Central memory CD8-positive, alpha-beta T cell (primary cell): ENCODE measurements around the gene HIKESHI.
A peak's percentile ranks its signal among the peaks of the same experiment; 100 is the strongest.
"Not testable (repeated sequence)": the region's sequence is repeated elsewhere in the genome, so short reads cannot be mapped to it uniquely, and the experiment has no call there.

Experiments used
- ATAC-seq: fragments of 150-1000 bp; cut with Tn5 transposase; replicated peaks from 2 replicates; pipeline ENCODE4 v1.10.0; 2022; ENCODE audit warnings: mild to moderate bottlenecking, moderate FRiP score, moderate number of reproducible peaks; ENCODE audit not compliant: poor library complexity, severe bottlenecking; ENCODE audit errors: extremely low read depth
- DNase-seq, 2 donors: peaks; one replicate each; pipeline ENCODE4 v3.0.0; 2021; ENCODE audit warnings: low spot score in 2 of 2
- H3K27ac Mint-ChIP-seq: one replicate; pipeline ENCODE4 v1.8.0; 2022; ENCODE audit warnings: low read depth, mild to moderate bottlenecking, moderate library complexity, mixed read lengths
- H3K27me3 Mint-ChIP-seq: one replicate; pipeline ENCODE4 v1.8.0; 2022; ENCODE audit warnings: mixed read lengths
- H3K36me3 Mint-ChIP-seq: one replicate; pipeline ENCODE4 v1.8.0; 2022; ENCODE audit warnings: mild to moderate bottlenecking, moderate library complexity, mixed read lengths; ENCODE audit not compliant: insufficient read depth
- H3K4me1 Mint-ChIP-seq: one replicate; pipeline ENCODE4 v1.8.0; 2022; ENCODE audit warnings: mixed read lengths
- H3K4me3 Mint-ChIP-seq: one replicate; pipeline ENCODE4 v1.8.0; 2022; ENCODE audit warnings: mild to moderate bottlenecking, moderate library complexity, mixed read lengths
- H3K9me3 Mint-ChIP-seq: one replicate; pipeline ENCODE4 v1.8.0; 2022; ENCODE audit warnings: mixed read lengths

HIKESHI gene

GRCh38 chr11:86303257-86303656 lies 1.2 kb downstream of the HIKESHI start:
- DNase-seq (no peak), ATAC-seq (no peak)
- H3K36me3 Mint-ChIP-seq, result peaks cover 9% of the 10 kb centered on the region
- peak overlapping the region; percentile 95 for H3K27ac Mint-ChIP-seq
- no peaks in the 10 kb centered on the region for H3K27me3 Mint-ChIP-seq
- peaks cover 23% of the 10 kb centered on the region for H3K4me1 Mint-ChIP-seq
- peak overlapping the region; percentile 98 for H3K4me3 Mint-ChIP-seq
- H3K9me3 Mint-ChIP-seq, result no peaks in the 10 kb centered on the region

GRCh38 chr11:86308710-86309109 lies 6.7 kb downstream of the HIKESHI start:
- H3K4me1 Mint-ChIP-seq, result peaks cover 24% of the 10 kb centered on the region
- peaks cover 14% of the 10 kb centered on the region for H3K36me3 Mint-ChIP-seq
- DNase-seq, H3K27ac Mint-ChIP-seq, H3K27me3 Mint-ChIP-seq, H3K4me3 Mint-ChIP-seq, H3K9me3 Mint-ChIP-seq, ATAC-seq: not testable (repeated sequence)

- peaks cover 30% of the 10 kb centered on the region for H3K4me1 Mint-ChIP-seq
- no peak for ATAC-seq
- H3K27me3 Mint-ChIP-seq, result no peaks in the 10 kb centered on the region
- peaks cover 27% of the 10 kb centered on the region for H3K36me3 Mint-ChIP-seq
- H3K27ac Mint-ChIP-seq, result peak overlapping the region; percentile 62
- no peak for DNase-seq
- H3K9me3 Mint-ChIP-seq, result no peaks in the 10 kb centered on the region
- no peak overlapping the region for H3K4me3 Mint-ChIP-seq
Observed at GRCh38 chr11:86313793-86314192, 11.8 kb downstream of the HIKESHI start.

- peak overlapping the region; percentile 62 for H3K27ac Mint-ChIP-seq
- peaks cover 32% of the 10 kb centered on the region for H3K4me1 Mint-ChIP-seq
- peaks cover 25% of the 10 kb centered on the region for H3K36me3 Mint-ChIP-seq
- ATAC-seq (no peak), DNase-seq (no peak)
- no peaks in the 10 kb centered on the region for H3K27me3 Mint-ChIP-seq
- H3K4me3 Mint-ChIP-seq, result no peak overlapping the region
- H3K9me3 Mint-ChIP-seq, result no peaks in the 10 kb centered on the region
Observed at GRCh38 chr11:86314636-86315035, 12.6 kb downstream of the HIKESHI start.

- H3K4me1 Mint-ChIP-seq, result no peaks in the 10 kb centered on the region
- no peak overlapping the region for H3K4me3 Mint-ChIP-seq
- H3K27ac Mint-ChIP-seq, result no peak overlapping the region
- no peaks in the 10 kb centered on the region for H3K27me3 Mint-ChIP-seq
- no peak for ATAC-seq
- H3K36me3 Mint-ChIP-seq, result peaks cover 12% of the 10 kb centered on the region
- DNase-seq, result no peak
- no peaks in the 10 kb centered on the region for H3K9me3 Mint-ChIP-seq
Observed at GRCh38 chr11:86335131-86335767, 33.2 kb downstream of the HIKESHI start.

GRCh38 chr11:86337227-86337626 lies 35.2 kb downstream of the HIKESHI start:
- peaks cover 9% of the 10 kb centered on the region for H3K4me1 Mint-ChIP-seq
- no peak for ATAC-seq
- H3K36me3 Mint-ChIP-seq, result peaks cover 14% of the 10 kb centered on the region
- no peaks in the 10 kb centered on the region for H3K27me3 Mint-ChIP-seq
- no peak overlapping the region for H3K27ac Mint-ChIP-seq
- no peak for DNase-seq
- no peak overlapping the region for H3K4me3 Mint-ChIP-seq
- no peaks in the 10 kb centered on the region for H3K9me3 Mint-ChIP-seq

- H3K4me3 Mint-ChIP-seq, result no peak overlapping the region
- H3K27me3 Mint-ChIP-seq, result no peaks in the 10 kb centered on the region
- ATAC-seq (no peak), DNase-seq (no peak)
- H3K36me3 Mint-ChIP-seq, result peaks cover 15% of the 10 kb centered on the region
- peak overlapping the region; percentile 70 for H3K27ac Mint-ChIP-seq
- peaks cover 12% of the 10 kb centered on the region for H3K4me1 Mint-ChIP-seq
- no peaks in the 10 kb centered on the region for H3K9me3 Mint-ChIP-seq
Observed at GRCh38 chr11:86341382-86341781, 39.3 kb downstream of the HIKESHI start.

GRCh38 chr11:86346513-86346912 lies 44.5 kb downstream of the HIKESHI start:
- DNase-seq (no peak), ATAC-seq (no peak)
- Mint-ChIP-seq H3K4me3 (no peak overlapping the region), H3K27ac (no peak overlapping the region), H3K36me3 (peaks cover 11% of the 10 kb centered on the region), H3K27me3 (no peaks in the 10 kb centered on the region), H3K9me3 (no peaks in the 10 kb centered on the region), H3K4me1 (peaks cover 6% of the 10 kb centered on the region)

GRCh38 chr11:86355256-86355655 lies 53.2 kb downstream of the HIKESHI start:
- Mint-ChIP-seq H3K27me3 (no peaks in the 10 kb centered on the region), H3K27ac (no peak overlapping the region), H3K36me3 (no peaks in the 10 kb centered on the region), H3K4me1 (no peaks in the 10 kb centered on the region), H3K4me3 (no peak overlapping the region), H3K9me3 (no peaks in the 10 kb centered on the region)
- ATAC-seq (no peak), DNase-seq (no peak)

- not testable (repeated sequence) for H3K36me3 Mint-ChIP-seq, H3K9me3 Mint-ChIP-seq, H3K4me1 Mint-ChIP-seq, DNase-seq, ATAC-seq, H3K27ac Mint-ChIP-seq, H3K4me3 Mint-ChIP-seq, H3K27me3 Mint-ChIP-seq
Observed at GRCh38 chr11:86357412-86357811, 55.4 kb downstream of the HIKESHI start.

- no peak for DNase-seq
- Mint-ChIP-seq H3K27ac (no peak overlapping the region), H3K27me3 (no peaks in the 10 kb centered on the region), H3K36me3 (no peaks in the 10 kb centered on the region), H3K4me3 (no peak overlapping the region), H3K4me1 (no peaks in the 10 kb centered on the region), H3K9me3 (no peaks in the 10 kb centered on the region)
- no peak for ATAC-seq
Observed at GRCh38 chr11:86358720-86359119, 56.7 kb downstream of the HIKESHI start.

GRCh38 chr11:86360775-86361395 lies 58.8 kb downstream of the HIKESHI start:
- Mint-ChIP-seq H3K36me3 (no peaks in the 10 kb centered on the region), H3K4me3 (no peak overlapping the region), H3K27me3 (no peaks in the 10 kb centered on the region), H3K27ac (no peak overlapping the region), H3K4me1 (no peaks in the 10 kb centered on the region), H3K9me3 (no peaks in the 10 kb centered on the region)
- DNase-seq, result no peak
- no peak for ATAC-seq

GRCh38 chr11:86363424-86363823 lies 61.4 kb downstream of the HIKESHI start:
- no peak for DNase-seq
- ATAC-seq, result no peak
- Mint-ChIP-seq H3K27me3 (no peaks in the 10 kb centered on the region), H3K4me3 (no peak overlapping the region), H3K27ac (peak overlapping the region; percentile 67), H3K36me3 (no peaks in the 10 kb centered on the region), H3K4me1 (no peaks in the 10 kb centered on the region), H3K9me3 (no peaks in the 10 kb centered on the region)
